Epidermal melanocyte (primary cell): ENCODE data around the gene VWA2.

Experiments
- DNase-seq: peaks from one replicate; pipeline ENCODE4 v3.0.0; 2011; ENCODE audit warnings: low spot score; ENCODE audit not compliant: insufficient read length

VWA2 gene

GRCh38 chr10:114295393-114295792, 56.3 kb downstream of the VWA2 start:
- no peak for DNase-seq

- DNase-seq = no peak
These were observed 58.2 kb downstream of the VWA2 start for GRCh38 chr10:114297136-114297705.

GRCh38 chr10:114300036-114300645, 61.1 kb downstream of the VWA2 start:
- DNase-seq = no peak

- no peak for DNase-seq
These were observed 62.1 kb downstream of the VWA2 start for GRCh38 chr10:114301177-114301576.

- no peak for DNase-seq
These were observed 63.1 kb downstream of the VWA2 start for GRCh38 chr10:114301951-114302710.

GRCh38 chr10:114303556-114303955, 64.5 kb downstream of the VWA2 start:
- no peak for DNase-seq

GRCh38 chr10:114304017-114304570, 65.0 kb downstream of the VWA2 start:
- DNase-seq = peak; percentile 77

GRCh38 chr10:114304571-114305421, 65.7 kb downstream of the VWA2 start:
- no peak for DNase-seq

- DNase-seq = no peak
These were observed 66.5 kb downstream of the VWA2 start for GRCh38 chr10:114305521-114305925.

- DNase-seq = peak; percentile 36
These were observed 67.3 kb downstream of the VWA2 start for GRCh38 chr10:114306116-114306973.

- DNase-seq = no peak
These were observed 68.7 kb downstream of the VWA2 start for GRCh38 chr10:114307731-114308130.

- no peak for DNase-seq
These were observed 69.7 kb downstream of the VWA2 start for GRCh38 chr10:114308531-114309363.

GRCh38 chr10:114309364-114309651, 70.3 kb downstream of the VWA2 start:
- DNase-seq = no peak

GRCh38 chr10:114310346-114310745, 71.3 kb downstream of the VWA2 start:
- no peak for DNase-seq

- DNase-seq = no peak
These were observed 72.0 kb downstream of the VWA2 start for GRCh38 chr10:114311023-114311422.

GRCh38 chr10:114311496-114312209, 72.6 kb downstream of the VWA2 start:
- DNase-seq = no peak

- DNase-seq = no peak
These were observed 74.1 kb downstream of the VWA2 start for GRCh38 chr10:114313139-114313538.

- no peak for DNase-seq
These were observed 74.8 kb downstream of the VWA2 start for GRCh38 chr10:114313866-114314265.
